GM12878 (cell line): Measurements from ENCODE around the gene RNF166.

Experiments used
- CTCF ChIP-seq, 3 experiments: IDR thresholded peaks in 2 of 3; conservative IDR thresholded peaks in 1 of 3; 2 replicates each; pipeline ENCODE4 v1.5.1; 2011; ENCODE audit warnings: low read depth in 3 of 3, low read length in 3 of 3, mild to moderate bottlenecking in 3 of 3, control low read depth in 2 of 3, moderate library complexity in 2 of 3, inconsistent platforms in 1 of 3, mixed read lengths in 1 of 3; ENCODE audit not compliant: control insufficient read depth in 2 of 3, insufficient read depth in 1 of 3; ENCODE audit errors: extremely low read depth in 1 of 3
- E4F1 ChIP-seq: fragments of 450-650 bp; IDR thresholded peaks from 2 replicates; pipeline ENCODE4 v1.6.1; 2018; ENCODE audit warnings: borderline replicate concordance, mild to moderate bottlenecking; ENCODE audit not compliant: partially characterized antibody
- ESRRA ChIP-seq: IDR thresholded peaks from 2 replicates; pipeline ENCODE4 v1.6.1; 2012; ENCODE audit warnings: mild to moderate bottlenecking, low read length, improper control_type of control experiment
- EZH2 ChIP-seq: IDR thresholded peaks from 2 replicates; pipeline ENCODE4 v1.6.1; 2012; ENCODE audit warnings: low read depth, mild to moderate bottlenecking, control low read depth, inconsistent platforms, low read length, borderline replicate concordance; ENCODE audit not compliant: control insufficient read depth
- HDAC2 ChIP-seq: fragments of 200-600 bp; sonication (generic); IDR thresholded peaks from 2 replicates; pipeline ENCODE4 v1.6.1; 2017
- MAX ChIP-seq: IDR thresholded peaks from 2 replicates; pipeline ENCODE4 v1.6.1; 2012; ENCODE audit warnings: low read depth, low read length, improper control_type of control experiment
- PBX3 ChIP-seq: IDR thresholded peaks from 2 replicates; pipeline ENCODE4 v1.6.1; 2011; ENCODE audit warnings: mild to moderate bottlenecking, low read depth, low read length, moderate library complexity; ENCODE audit not compliant: insufficient replicate concordance
- PRDM15 ChIP-seq: fragments of 450-650 bp; formaldehyde crosslinking; IDR thresholded peaks from 2 replicates; pipeline ENCODE4 v1.4.0; 2020; ENCODE audit warnings: mild to moderate bottlenecking, moderate library complexity
- ZZZ3 ChIP-seq: IDR thresholded peaks from 2 replicates; pipeline ENCODE4 v1.6.1; 2011; ENCODE audit warnings: low read depth; ENCODE audit not compliant: control insufficient read depth, insufficient read length

GRCh38 chr16:88750854-88751253, 44.6 kb upstream of the RNF166 start:
- TF ChIP-seq ESRRA (no peak), PRDM15 (CRISPR knock-in tag) (no peak), ZZZ3 (no peak), EZH2 (no peak), HDAC2 (no peak), E4F1 (no peak), PBX3 (no peak), MAX (no peak), CTCF (IDR thresholded peaks at IDR 0.05 in 2 of 3, conservative IDR thresholded peaks at IDR 0.05 in 1 of 3; ENCODE audit: control insufficient read depth in 2 of 3, extremely low read depth in 1 of 3, insufficient read depth in 1 of 3, low read depth in 3 of 3, low read length in 3 of 3) (no peak)
